Measurements from ENCODE around the gene FHL3. TPM values are rescaled to one million over a fixed set of nuclear protein-coding genes. Genes with fewer than 3 reads are reported as not detected.
A peak's percentile ranks its signal among the peaks of the same experiment; 100 is the strongest.

The FHL3 gene
- total RNA-seq, 2 experiments from 2014 or later, result 9.8 to 9.9 TPM

DNA sequence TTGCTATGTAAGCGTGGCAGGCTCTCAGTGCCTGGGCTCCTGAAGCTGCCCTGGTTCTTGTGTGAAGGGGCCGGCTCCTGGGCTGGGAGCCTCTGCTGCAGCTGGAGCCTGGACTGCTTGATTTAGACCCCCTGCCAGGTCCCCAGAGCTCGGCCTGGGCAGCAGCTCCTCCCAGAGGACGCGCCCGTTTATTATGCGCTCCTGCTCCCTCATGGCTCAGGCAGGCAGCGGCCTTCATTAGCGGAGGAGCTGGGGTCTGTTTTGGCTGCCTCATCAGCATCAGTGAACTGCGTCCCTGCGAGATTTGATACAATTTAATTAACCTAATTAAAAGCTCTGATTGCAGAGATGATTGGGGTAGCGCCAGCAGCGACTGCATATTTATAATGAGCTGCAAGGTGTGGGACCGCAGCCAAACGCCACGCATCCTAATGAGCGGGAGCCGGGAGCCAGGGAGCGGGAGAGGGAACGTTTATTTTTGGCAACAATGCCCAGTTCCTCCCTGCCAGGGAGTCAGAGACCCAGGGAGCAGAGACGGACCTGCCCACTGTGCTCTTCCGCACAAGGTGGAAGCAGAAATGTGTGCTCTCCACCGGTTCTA, 23.9 kb upstream of the FHL3 start:
- Mint-ChIP-seq H3K36me3 (ENCODE audit: low read depth) (peaks cover 5% of the 10 kb centered on the region), H3K4me3 (no peak overlapping the region), H3K27ac (peak overlapping the region; percentile 31), H3K4me1 (peaks cover 47% of the 10 kb centered on the region), H3K9me3 (no peaks in the 10 kb centered on the region), H3K27me3 (no peaks in the 10 kb centered on the region)
- CTCF ChIA-PET, result interaction anchor here (1.2 to 2.2 kb wide), 4 partner anchors 9 to 20 kb away, joined by 3 to 6 read pairs (median 4); no protein-coding TSS in a partner anchor
- POLR2A ChIA-PET, result no interaction called here
- DNase-seq, result no peak

DNA sequence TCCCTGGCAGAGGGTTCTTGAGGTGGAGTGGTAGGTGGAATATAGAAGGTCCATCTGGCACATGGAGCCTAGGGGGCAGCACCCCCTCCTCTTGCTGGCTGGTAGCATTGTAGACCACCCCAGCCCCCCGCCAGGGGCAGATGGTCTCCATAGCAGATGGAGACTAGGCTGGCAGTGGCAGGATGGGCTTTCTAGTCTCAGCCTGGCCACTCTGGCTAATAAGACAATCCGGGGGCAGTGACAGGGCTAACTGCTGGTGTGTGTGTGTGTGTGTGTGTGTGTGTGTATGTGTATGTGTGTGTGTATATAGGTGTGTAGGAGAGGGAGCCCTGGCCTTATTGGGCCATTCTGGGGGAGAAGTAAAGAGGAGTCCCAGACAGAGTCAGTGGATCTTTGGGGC, 23.4 kb upstream of the FHL3 start:
- Mint-ChIP-seq H3K27ac (peak overlapping the region; percentile 54), H3K36me3 (ENCODE audit: low read depth) (peaks cover 8% of the 10 kb centered on the region), H3K4me1 (peaks cover 47% of the 10 kb centered on the region), H3K9me3 (no peaks in the 10 kb centered on the region), H3K27me3 (no peaks in the 10 kb centered on the region), H3K4me3 (no peak overlapping the region)
- no peak for DNase-seq
- POLR2A ChIA-PET, result no interaction called here
- CTCF ChIA-PET, result interaction anchor here (0.9 to 1.5 kb wide), 3 partner anchors 13 to 20 kb away, joined by 3 read pairs; no protein-coding TSS in a partner anchor

GRCh38 chr1:38028105-38028591, 22.8 kb upstream of the FHL3 start:
- H3K4me3 Mint-ChIP-seq, result no peak overlapping the region
- H3K36me3 Mint-ChIP-seq (ENCODE audit: low read depth), result peaks cover 10% of the 10 kb centered on the region
- peak; percentile 30 for DNase-seq
- H3K4me1 Mint-ChIP-seq, result peaks cover 47% of the 10 kb centered on the region
- ChIA-PET POLR2A (no interaction called here), CTCF (interaction anchor here (0.5 to 1.5 kb wide), 4 partner anchors 10 to 507 kb away, joined by 3 read pairs; no protein-coding TSS in a partner anchor)
- no peaks in the 10 kb centered on the region for H3K27me3 Mint-ChIP-seq
- H3K27ac Mint-ChIP-seq, result peak overlapping the region; percentile 54
- H3K9me3 Mint-ChIP-seq, result no peaks in the 10 kb centered on the region

- H3K27ac Mint-ChIP-seq, result no peak overlapping the region
- H3K9me3 Mint-ChIP-seq, result no peaks in the 10 kb centered on the region
- peaks cover 47% of the 10 kb centered on the region for H3K4me1 Mint-ChIP-seq
- H3K36me3 Mint-ChIP-seq (ENCODE audit: low read depth), result peaks cover 13% of the 10 kb centered on the region
- ChIA-PET CTCF (interaction anchor here (0.5 to 2.3 kb wide), 7 partner anchors 9 to 508 kb away, joined by 3 to 7 read pairs (median 3); no protein-coding TSS in a partner anchor), POLR2A (no interaction called here)
- H3K4me3 Mint-ChIP-seq, result no peak overlapping the region
- no peak for DNase-seq
- no peaks in the 10 kb centered on the region for H3K27me3 Mint-ChIP-seq
Observed at GRCh38 chr1:38027201-38028104, 22.1 kb upstream of the FHL3 start.

DNA sequence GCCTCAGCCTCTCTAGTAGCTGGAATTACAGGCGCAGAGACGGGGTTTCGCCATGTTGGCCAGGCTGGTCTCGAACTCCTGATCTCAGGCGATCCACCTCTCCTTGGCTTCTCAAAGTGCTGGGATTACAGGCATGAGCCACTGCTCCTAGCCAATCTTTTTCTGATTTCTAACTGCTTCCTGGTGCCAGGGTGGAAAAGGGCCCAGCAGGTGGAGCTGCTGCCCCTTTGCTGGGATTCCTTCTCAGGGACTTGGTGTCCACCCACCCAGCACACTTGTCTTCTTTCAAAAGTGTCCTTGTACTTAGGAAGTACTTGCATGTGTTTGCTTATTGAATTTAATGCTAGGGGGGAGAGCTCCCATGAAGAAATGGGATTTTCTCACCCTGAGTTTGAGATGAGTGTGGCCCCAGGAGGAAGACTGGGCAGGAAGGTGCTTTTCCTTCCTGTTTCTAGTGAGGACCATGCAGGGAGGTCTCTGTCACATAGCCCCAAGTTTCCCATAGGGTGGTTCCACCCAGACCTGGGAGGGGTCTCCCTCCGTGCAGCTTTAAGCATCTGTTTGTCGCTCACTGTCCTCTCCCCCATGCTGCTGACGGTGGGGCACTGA, 21.4 kb upstream of the FHL3 start:
- no peaks in the 10 kb centered on the region for H3K27me3 Mint-ChIP-seq
- POLR2A ChIA-PET, result no interaction called here
- DNase-seq, result no peak
- H3K9me3 Mint-ChIP-seq, result no peaks in the 10 kb centered on the region
- peaks cover 47% of the 10 kb centered on the region for H3K4me1 Mint-ChIP-seq
- CTCF ChIA-PET, result interaction anchor here (0.6 to 2.3 kb wide), 6 partner anchors 8 to 47 kb away, joined by 3 to 7 read pairs (median 4); no protein-coding TSS in a partner anchor
- H3K27ac Mint-ChIP-seq, result peak overlapping the region; percentile 11
- H3K36me3 Mint-ChIP-seq (ENCODE audit: low read depth), result peaks cover 18% of the 10 kb centered on the region
- H3K4me3 Mint-ChIP-seq, result no peak overlapping the region

DNA sequence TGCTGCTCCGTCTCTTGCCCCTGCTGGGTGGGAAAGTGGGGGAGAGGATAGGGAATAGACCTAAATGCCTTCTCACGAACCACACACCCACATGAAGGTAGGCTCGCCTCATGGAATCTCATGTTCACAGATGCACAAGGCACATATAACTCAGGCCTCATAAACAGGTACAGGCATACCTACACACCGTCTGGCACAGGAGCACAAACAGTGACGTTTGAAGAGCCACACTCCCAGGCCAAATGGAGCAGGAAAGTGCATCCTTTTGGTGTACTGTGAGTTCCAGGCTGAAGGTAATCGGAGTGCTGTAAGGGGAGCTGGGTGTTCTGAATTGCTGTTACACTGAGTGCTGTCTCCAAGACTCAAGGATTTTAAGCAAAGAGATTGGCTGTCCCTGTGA, 20.4 kb upstream of the FHL3 start:
- POLR2A ChIA-PET, result no interaction called here
- Mint-ChIP-seq H3K4me3 (no peak overlapping the region), H3K27me3 (no peaks in the 10 kb centered on the region), H3K36me3 (ENCODE audit: low read depth) (peaks cover 23% of the 10 kb centered on the region), H3K27ac (no peak overlapping the region), H3K4me1 (peaks cover 42% of the 10 kb centered on the region), H3K9me3 (no peaks in the 10 kb centered on the region)
- CTCF ChIA-PET, result interaction anchor here (1.1 to 2.3 kb wide), 3 partner anchors 16 to 46 kb away, joined by 3 to 7 read pairs (median 5); no protein-coding TSS in a partner anchor
- no peak for DNase-seq

DNA sequence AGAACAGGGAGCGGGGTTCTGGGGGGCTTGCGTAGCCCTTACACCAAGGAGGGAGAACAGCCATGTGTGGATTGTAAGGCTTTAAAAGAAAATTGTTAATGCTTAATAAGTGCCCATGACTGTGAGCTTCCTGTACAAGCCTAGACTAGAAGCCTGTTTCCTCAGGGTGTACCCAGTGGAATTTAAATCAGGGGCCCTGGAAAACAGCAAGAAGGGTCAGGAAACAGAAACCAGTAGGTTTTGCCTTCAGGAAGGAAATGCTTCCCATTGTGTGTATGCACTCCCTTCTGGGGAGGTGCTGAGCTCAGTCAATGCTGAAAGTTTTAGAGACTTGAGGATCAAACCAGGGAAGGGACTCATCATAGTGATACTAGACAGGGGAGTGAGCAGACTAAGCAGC, 19.9 kb upstream of the FHL3 start:
- Mint-ChIP-seq H3K4me3 (no peak overlapping the region), H3K4me1 (peaks cover 37% of the 10 kb centered on the region), H3K27me3 (no peaks in the 10 kb centered on the region), H3K27ac (no peak overlapping the region), H3K9me3 (no peaks in the 10 kb centered on the region), H3K36me3 (ENCODE audit: low read depth) (peaks cover 28% of the 10 kb centered on the region)
- POLR2A ChIA-PET, result no interaction called here
- no peak for DNase-seq
- CTCF ChIA-PET, result interaction anchor here (0.6 to 2.3 kb wide), 3 partner anchors 11 to 401 kb away, joined by 3 to 7 read pairs (median 4); no protein-coding TSS in a partner anchor

DNA sequence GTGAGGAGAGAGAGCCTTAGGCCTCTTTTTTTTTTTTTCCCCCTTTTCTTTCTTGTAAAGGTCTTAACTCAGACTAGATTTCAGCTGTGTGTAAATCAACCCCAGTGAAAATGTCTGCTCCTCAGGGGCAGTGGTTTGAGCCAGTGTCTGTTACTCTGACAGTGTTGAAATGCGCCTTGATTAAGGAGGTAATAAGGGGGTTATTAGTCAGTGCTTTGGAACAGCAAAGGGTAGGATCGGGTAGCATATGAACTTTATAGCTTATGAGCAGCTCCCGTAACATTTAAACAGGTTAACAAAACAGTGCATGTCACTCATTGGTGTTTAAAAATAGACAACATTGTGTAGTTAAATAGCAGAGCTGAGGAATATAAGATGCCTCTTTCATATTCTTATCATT, 17.5 kb upstream of the FHL3 start:
- Mint-ChIP-seq H3K27me3 (no peaks in the 10 kb centered on the region), H3K9me3 (no peaks in the 10 kb centered on the region), H3K4me1 (peaks cover 21% of the 10 kb centered on the region), H3K4me3 (no peak overlapping the region), H3K27ac (no peak overlapping the region), H3K36me3 (ENCODE audit: low read depth) (peaks cover 37% of the 10 kb centered on the region)
- ChIA-PET CTCF (interaction anchor here (0.6 to 0.7 kb wide), 3 partner anchors 13 to 29 kb away, joined by 3 read pairs; no protein-coding TSS in a partner anchor), POLR2A (interaction anchor here (0.6 kb wide), 1 partner anchor 171 kb away, joined by 4 read pairs; no protein-coding TSS in a partner anchor)
- no peak for DNase-seq

DNA sequence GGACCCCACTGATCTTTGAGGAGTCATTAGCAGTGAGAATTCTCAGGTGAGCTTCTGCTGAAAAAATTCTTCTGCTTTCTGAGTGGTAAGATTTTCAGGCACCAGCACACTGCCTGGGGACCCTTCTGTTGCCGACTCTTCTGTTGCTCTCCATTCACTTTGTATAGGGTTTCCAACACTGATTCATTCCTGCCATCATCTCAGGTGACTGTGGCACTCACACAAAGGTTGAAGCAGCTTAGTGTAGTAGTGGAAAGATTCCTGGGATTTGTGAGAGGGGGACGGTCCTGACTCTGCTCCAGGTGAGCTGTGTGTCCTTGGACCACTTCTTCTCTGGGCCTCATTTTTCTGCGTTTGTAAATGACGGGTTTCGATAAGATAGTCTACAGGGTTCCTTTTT, 16.7 kb upstream of the FHL3 start:
- Mint-ChIP-seq H3K36me3 (ENCODE audit: low read depth) (peaks cover 39% of the 10 kb centered on the region), H3K9me3 (no peaks in the 10 kb centered on the region), H3K4me1 (peaks cover 14% of the 10 kb centered on the region), H3K27ac (no peak overlapping the region), H3K4me3 (no peak overlapping the region), H3K27me3 (no peaks in the 10 kb centered on the region)
- DNase-seq, result no peak
- POLR2A ChIA-PET, result no interaction called here
- CTCF ChIA-PET, result interaction anchor here (0.6 to 1.2 kb wide), 4 partner anchors 26 to 1263 kb away, joined by 3 read pairs; no protein-coding TSS in a partner anchor

DNA sequence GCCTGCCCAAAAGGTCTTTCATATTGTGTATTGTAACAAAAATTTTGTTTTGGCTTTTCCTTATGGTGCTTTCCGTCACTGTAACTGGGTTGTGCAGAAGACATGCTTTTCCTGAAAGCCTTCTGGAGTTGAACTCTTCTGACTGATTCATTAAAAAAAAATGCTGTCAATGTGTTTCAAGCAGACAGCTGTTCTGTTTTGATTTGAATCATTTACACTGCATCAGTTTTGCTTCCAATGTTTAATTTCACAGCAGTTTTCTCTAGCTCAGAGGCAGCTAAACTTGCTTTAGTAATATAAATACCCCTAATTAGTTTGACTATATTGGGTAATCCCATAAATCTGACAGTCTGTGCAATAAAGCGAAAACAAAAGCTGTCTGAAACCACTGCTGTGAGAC, 15.1 kb upstream of the FHL3 start:
- Mint-ChIP-seq H3K27me3 (no peaks in the 10 kb centered on the region), H3K4me1 (peaks cover 17% of the 10 kb centered on the region), H3K9me3 (no peaks in the 10 kb centered on the region), H3K4me3 (no peak overlapping the region), H3K27ac (no peak overlapping the region), H3K36me3 (ENCODE audit: low read depth) (peaks cover 51% of the 10 kb centered on the region)
- CTCF ChIA-PET, result interaction anchor here (1.0 to 2.0 kb wide), 4 partner anchors 9 to 148 kb away, joined by 3 to 6 read pairs (median 4); partner anchors contain the start of gene SF3A3
- POLR2A ChIA-PET, result no interaction called here
- DNase-seq, result no peak

- Mint-ChIP-seq H3K27me3 (no peaks in the 10 kb centered on the region), H3K4me1 (peaks cover 26% of the 10 kb centered on the region), H3K27ac (no peak overlapping the region), H3K36me3 (ENCODE audit: low read depth) (peaks cover 46% of the 10 kb centered on the region), H3K4me3 (no peak overlapping the region), H3K9me3 (no peaks in the 10 kb centered on the region)
- DNase-seq, result no peak
- CTCF ChIA-PET, result interaction anchor here (0.6 to 2.0 kb wide), 8 partner anchors 8 to 168 kb away, joined by 3 to 6 read pairs (median 4); partner anchors contain the start of genes MTF1 and SF3A3
- POLR2A ChIA-PET, result interaction anchor here (0.6 kb wide), 1 partner anchor 53 kb away, joined by 3 read pairs; no protein-coding TSS in a partner anchor
Observed at GRCh38 chr1:38018864-38019343, 13.6 kb upstream of the FHL3 start.

All from activated CD4-positive, alpha-beta T cell treated with anti-CD3 and anti-CD28 coated beads, Interleukin-2, amount 10 ng/mL, durations not matched to agents 7 days and 5 days (primary cell).